ENCODE data around the gene PDLIM1.
A peak's percentile ranks its signal among the peaks of the same experiment; 100 is the strongest.

PDLIM1 gene

DNA sequence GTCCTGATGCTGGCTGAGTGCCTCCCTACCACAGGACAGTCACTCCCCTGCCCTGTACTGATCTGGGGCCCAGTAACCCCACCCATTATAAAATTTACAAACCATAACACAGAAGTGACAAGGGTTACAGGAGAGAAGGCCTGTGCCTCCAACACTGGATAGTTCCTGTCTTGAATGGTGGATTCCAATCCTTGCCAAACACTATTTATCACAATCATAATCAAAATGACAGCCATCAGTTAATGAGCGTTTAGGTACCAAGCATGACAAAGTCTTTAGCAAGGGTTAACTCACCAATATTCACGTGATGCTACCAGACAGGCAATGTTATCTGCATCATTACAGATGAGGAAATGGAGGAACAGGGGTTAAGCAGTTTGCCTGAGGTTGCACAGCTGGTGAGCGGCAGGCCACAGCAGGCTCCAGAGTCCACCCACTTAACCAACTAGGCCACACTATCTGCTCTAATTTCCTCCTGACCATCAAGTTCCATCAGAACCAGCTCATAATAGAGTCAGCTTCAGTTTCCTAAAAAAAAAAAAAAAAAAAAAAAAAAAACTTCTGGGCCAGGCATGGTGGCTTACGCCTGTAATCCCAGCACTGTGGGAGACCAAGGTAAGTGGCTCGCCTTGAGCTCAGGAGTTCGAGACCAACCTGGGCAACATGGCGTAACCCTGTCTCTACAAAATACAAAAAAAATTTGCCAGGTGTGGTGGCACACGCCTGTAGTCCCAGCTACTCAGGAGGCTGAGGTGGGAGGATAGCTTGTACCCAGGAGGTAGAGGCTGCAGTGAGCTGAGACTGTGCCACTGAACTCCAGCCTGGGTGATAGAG, 14.2 kb downstream of the PDLIM1 start:
- ATAC-seq, result no peak; the same call in 2 of the 3 replicates
- TF ChIP-seq ZNF565 (CRISPR knock-in tag; conservative IDR thresholded peaks at IDR 0.05; ENCODE audit: low read depth) (no peak), ISL1 (CRISPR knock-in tag; IDR thresholded peaks at IDR 0.05) (no peak), ZNF70 (CRISPR knock-in tag; IDR thresholded peaks at IDR 0.05) (no peak), CSDC2 (CRISPR knock-in tag; IDR thresholded peaks at IDR 0.05) (no peak), SNAI2 (CRISPR knock-in tag; IDR thresholded peaks at IDR 0.05) (no peak), TOX (CRISPR knock-in tag; IDR thresholded peaks at IDR 0.05; ENCODE audit: borderline replicate concordance) (no peak), ZNF8 (CRISPR knock-in tag; IDR thresholded peaks at IDR 0.05) (no peak), ZFP30 (CRISPR knock-in tag; IDR thresholded peaks at IDR 0.05) (no peak), GLIS3 (CRISPR knock-in tag; IDR thresholded peaks at IDR 0.05) (no peak), ARNTL (CRISPR knock-in tag; IDR thresholded peaks at IDR 0.05; ENCODE audit: borderline replicate concordance, low read depth) (no peak), BACH2 (CRISPR knock-in tag; IDR thresholded peaks at IDR 0.05; ENCODE audit: borderline replicate concordance) (no peak), OSR1 (CRISPR knock-in tag; IDR thresholded peaks at IDR 0.05) (no peak), RARB (CRISPR knock-in tag; IDR thresholded peaks at IDR 0.05) (no peak)
- TF ChIP-seq, protein P1, sequence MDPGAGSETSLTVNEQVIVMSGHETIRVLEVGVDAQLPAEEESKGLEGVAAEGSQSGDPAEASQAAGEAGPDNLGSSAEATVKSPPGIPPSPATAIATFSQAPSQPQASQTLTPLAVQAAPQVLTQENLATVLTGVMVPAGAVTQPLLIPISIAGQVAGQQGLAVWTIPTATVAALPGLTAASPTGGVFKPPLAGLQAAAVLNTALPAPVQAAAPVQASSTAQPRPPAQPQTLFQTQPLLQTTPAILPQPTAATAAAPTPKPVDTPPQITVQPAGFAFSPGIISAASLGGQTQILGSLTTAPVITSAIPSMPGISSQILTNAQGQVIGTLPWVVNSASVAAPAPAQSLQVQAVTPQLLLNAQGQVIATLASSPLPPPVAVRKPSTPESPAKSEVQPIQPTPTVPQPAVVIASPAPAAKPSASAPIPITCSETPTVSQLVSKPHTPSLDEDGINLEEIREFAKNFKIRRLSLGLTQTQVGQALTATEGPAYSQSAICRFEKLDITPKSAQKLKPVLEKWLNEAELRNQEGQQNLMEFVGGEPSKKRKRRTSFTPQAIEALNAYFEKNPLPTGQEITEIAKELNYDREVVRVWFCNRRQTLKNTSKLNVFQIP (CRISPR knock-in tag; IDR thresholded peaks at IDR 0.05; ENCODE audit: borderline replicate concordance, low read depth), result no peak
- TF ChIP-seq, protein P2, sequence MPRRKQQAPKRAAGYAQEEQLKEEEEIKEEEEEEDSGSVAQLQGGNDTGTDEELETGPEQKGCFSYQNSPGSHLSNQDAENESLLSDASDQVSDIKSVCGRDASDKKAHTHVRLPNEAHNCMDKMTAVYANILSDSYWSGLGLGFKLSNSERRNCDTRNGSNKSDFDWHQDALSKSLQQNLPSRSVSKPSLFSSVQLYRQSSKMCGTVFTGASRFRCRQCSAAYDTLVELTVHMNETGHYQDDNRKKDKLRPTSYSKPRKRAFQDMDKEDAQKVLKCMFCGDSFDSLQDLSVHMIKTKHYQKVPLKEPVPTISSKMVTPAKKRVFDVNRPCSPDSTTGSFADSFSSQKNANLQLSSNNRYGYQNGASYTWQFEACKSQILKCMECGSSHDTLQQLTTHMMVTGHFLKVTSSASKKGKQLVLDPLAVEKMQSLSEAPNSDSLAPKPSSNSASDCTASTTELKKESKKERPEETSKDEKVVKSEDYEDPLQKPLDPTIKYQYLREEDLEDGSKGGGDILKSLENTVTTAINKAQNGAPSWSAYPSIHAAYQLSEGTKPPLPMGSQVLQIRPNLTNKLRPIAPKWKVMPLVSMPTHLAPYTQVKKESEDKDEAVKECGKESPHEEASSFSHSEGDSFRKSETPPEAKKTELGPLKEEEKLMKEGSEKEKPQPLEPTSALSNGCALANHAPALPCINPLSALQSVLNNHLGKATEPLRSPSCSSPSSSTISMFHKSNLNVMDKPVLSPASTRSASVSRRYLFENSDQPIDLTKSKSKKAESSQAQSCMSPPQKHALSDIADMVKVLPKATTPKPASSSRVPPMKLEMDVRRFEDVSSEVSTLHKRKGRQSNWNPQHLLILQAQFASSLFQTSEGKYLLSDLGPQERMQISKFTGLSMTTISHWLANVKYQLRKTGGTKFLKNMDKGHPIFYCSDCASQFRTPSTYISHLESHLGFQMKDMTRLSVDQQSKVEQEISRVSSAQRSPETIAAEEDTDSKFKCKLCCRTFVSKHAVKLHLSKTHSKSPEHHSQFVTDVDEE (CRISPR knock-in tag; IDR thresholded peaks at IDR 0.05), result no peak
- TF ChIP-seq, protein P3, sequence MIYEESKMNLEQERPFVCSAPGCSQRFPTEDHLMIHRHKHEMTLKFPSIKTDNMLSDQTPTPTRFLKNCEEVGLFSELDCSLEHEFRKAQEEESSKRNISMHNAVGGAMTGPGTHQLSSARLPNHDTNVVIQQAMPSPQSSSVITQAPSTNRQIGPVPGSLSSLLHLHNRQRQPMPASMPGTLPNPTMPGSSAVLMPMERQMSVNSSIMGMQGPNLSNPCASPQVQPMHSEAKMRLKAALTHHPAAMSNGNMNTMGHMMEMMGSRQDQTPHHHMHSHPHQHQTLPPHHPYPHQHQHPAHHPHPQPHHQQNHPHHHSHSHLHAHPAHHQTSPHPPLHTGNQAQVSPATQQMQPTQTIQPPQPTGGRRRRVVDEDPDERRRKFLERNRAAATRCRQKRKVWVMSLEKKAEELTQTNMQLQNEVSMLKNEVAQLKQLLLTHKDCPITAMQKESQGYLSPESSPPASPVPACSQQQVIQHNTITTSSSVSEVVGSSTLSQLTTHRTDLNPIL (CRISPR knock-in tag; IDR thresholded peaks at IDR 0.05; ENCODE audit: low read depth), result no peak
- TF ChIP-seq, protein P4, sequence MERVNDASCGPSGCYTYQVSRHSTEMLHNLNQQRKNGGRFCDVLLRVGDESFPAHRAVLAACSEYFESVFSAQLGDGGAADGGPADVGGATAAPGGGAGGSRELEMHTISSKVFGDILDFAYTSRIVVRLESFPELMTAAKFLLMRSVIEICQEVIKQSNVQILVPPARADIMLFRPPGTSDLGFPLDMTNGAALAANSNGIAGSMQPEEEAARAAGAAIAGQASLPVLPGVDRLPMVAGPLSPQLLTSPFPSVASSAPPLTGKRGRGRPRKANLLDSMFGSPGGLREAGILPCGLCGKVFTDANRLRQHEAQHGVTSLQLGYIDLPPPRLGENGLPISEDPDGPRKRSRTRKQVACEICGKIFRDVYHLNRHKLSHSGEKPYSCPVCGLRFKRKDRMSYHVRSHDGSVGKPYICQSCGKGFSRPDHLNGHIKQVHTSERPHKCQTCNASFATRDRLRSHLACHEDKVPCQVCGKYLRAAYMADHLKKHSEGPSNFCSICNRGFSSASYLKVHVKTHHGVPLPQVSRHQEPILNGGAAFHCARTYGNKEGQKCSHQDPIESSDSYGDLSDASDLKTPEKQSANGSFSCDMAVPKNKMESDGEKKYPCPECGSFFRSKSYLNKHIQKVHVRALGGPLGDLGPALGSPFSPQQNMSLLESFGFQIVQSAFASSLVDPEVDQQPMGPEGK (CRISPR knock-in tag; IDR thresholded peaks at IDR 0.05; ENCODE audit: borderline replicate concordance), result no peak

DNA sequence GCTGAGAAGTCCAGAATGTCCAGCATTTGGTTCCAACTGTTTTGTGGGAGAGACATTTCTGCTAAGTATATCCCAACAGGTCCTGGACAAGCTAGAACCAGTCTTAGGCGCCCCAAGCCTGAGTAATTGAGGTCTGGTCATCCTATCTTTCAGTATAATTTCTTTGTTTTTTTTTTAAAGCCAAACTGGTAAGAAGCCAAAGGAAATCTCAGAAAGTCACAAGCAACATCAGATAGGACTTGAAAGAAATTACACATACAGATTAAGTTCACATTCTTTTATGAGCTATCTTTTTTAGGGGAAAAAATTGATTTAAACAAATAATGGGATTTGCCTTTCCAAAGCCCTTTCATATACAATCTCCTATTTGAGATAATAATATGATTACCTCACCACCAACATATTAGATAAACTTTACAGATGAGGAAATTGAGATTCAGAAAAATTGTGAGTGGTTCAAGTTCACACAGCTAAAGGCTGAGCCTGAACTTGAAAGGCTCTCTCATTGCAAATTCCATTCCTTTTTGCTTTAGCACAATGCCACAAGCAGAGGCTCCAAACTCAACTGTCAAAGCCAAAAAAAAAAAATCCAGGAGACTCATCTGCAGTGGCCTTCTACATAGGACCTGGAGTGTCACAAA, 15.0 kb downstream of the PDLIM1 start:
- peak; percentile 44 for ATAC-seq
- TF ChIP-seq ISL1 (CRISPR knock-in tag; IDR thresholded peaks at IDR 0.05), result peak; percentile 64
- TF ChIP-seq, protein P2 (CRISPR knock-in tag; IDR thresholded peaks at IDR 0.05), result no peak
